Measurements from ENCODE around the gene RYR2. TPM values are rescaled to one million over a fixed set of nuclear protein-coding genes. Genes with fewer than 3 reads are reported as not detected.

The RYR2 gene
- total and polyA plus RNA-seq, 7 donors, result under 0.01 to 22.4 (median 6.1) TPM

GRCh38 chr1:237104096-237104495, 62.1 kb downstream of the RYR2 start:
- Histone ChIP-seq H3K4me1 (peaks cover 0 to 16% (median 10%) of the 10 kb centered on the region in 4 donors), H3K4me3 (no peak overlapping the region), H3K27ac (no peak overlapping the region), H3K36me3 (no peaks in the 10 kb centered on the region), H3K27me3 (no peaks in the 10 kb centered on the region), H3K9me3 (no peaks in the 10 kb centered on the region)
- no peak for DNase-seq
- TF ChIP-seq EP300 (IDR thresholded peaks at IDR 0.05) (no peak), POLR2AphosphoS5 (IDR thresholded peaks at IDR 0.05) (no peak), CTCF (IDR thresholded peaks at IDR 0.05) (no peak), POLR2A (IDR thresholded peaks at IDR 0.05) (no peak)
- 86 to 91% methylated on average over 9 of the region's 9 CpGs for WGBS, 2 donors
- intact Hi-C loops (cut with DNase I), result loop anchor here (10.0 kb wide), 1 partner anchor 51 kb away; no protein-coding TSS in a partner anchor

GRCh38 chr1:237105826-237106225, 63.8 kb downstream of the RYR2 start:
- no peaks in the 10 kb centered on the region for H3K9me3 ChIP-seq
- intact Hi-C loops (cut with DNase I), result loop anchor here (10.0 kb wide), 1 partner anchor 49 kb away; no protein-coding TSS in a partner anchor
- H3K27me3 ChIP-seq, result no peaks in the 10 kb centered on the region
- DNase-seq, result no peak
- TF ChIP-seq EP300 (IDR thresholded peaks at IDR 0.05), result no peak
- no peak for TF ChIP-seq POLR2AphosphoS5 (IDR thresholded peaks at IDR 0.05)
- no peak for TF ChIP-seq CTCF (IDR thresholded peaks at IDR 0.05)
- no peak for TF ChIP-seq POLR2A (IDR thresholded peaks at IDR 0.05)
- peaks cover 0 to 24% (median 8%) of the 10 kb centered on the region in 4 donors for H3K4me1 ChIP-seq
- no peaks in the 10 kb centered on the region for H3K36me3 ChIP-seq
- H3K27ac ChIP-seq, result no peak overlapping the region
- 65 to 70% methylated on average over 5 of the region's 5 CpGs for WGBS, 2 donors
- H3K4me3 ChIP-seq, result no peak overlapping the region

GRCh38 chr1:237108297-237109040, 66.5 kb downstream of the RYR2 start:
- peaks cover 0 to 43% (median 11%) of the 10 kb centered on the region in 4 donors for H3K4me1 ChIP-seq
- no peaks in the 10 kb centered on the region for H3K36me3 ChIP-seq
- H3K27me3 ChIP-seq, result no peaks in the 10 kb centered on the region
- intact Hi-C loops (cut with DNase I), result loop anchor here (10.0 kb wide), 1 partner anchor 46 kb away; no protein-coding TSS in a partner anchor
- H3K27ac ChIP-seq, result peak overlapping the region in 3 of 4 donors; percentile 16 to 64 (median 54)
- H3K9me3 ChIP-seq, result no peaks in the 10 kb centered on the region
- no peak for DNase-seq
- 61 to 63% methylated on average over 8 of the region's 8 CpGs for WGBS, 2 donors
- H3K4me3 ChIP-seq, result no peak overlapping the region
- TF ChIP-seq POLR2AphosphoS5 (IDR thresholded peaks at IDR 0.05) (peak in 1 of 4 donors; percentile 32), CTCF (IDR thresholded peaks at IDR 0.05) (no peak), EP300 (IDR thresholded peaks at IDR 0.05) (no peak), POLR2A (IDR thresholded peaks at IDR 0.05) (no peak)

GRCh38 chr1:237111807-237112206, 69.8 kb downstream of the RYR2 start:
- intact Hi-C loops (cut with DNase I), result no loop called here
- H3K4me1 ChIP-seq, result peaks cover 0 to 43% (median 11%) of the 10 kb centered on the region in 4 donors
- no peak for TF ChIP-seq POLR2AphosphoS5 (IDR thresholded peaks at IDR 0.05)
- TF ChIP-seq POLR2A (IDR thresholded peaks at IDR 0.05), result no peak
- no peak for TF ChIP-seq CTCF (IDR thresholded peaks at IDR 0.05)
- TF ChIP-seq EP300 (IDR thresholded peaks at IDR 0.05), result no peak
- peak overlapping the region in 1 of 4 donors; percentile 21 for H3K27ac ChIP-seq
- H3K4me3 ChIP-seq, result no peak overlapping the region
- WGBS, 2 donors, result 49 to 92% methylated on average over 2 of the region's 2 CpGs
- no peaks in the 10 kb centered on the region for H3K9me3 ChIP-seq
- H3K36me3 ChIP-seq, result no peaks in the 10 kb centered on the region
- no peak for DNase-seq
- H3K27me3 ChIP-seq, result no peaks in the 10 kb centered on the region
